ENCODE results near the gene MID1.

MID1 gene

DNA sequence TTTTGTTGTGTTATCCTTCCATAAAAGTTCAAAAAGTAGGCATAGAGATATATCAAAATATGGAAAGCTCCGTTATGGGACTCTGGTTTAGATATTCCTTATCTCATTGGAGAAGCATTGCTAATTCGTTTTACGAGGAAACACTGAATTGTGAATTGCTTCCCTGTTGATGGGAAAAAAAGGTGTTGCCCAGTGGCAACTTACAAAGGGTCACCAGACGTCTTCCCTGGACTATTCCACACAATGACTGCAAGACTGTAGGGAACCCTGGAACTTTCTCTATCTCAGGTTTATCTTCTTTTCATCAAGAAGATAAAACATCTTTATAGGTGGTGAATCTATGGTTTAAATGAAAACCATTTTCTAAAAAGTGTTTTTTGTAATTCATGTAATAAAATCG is 137.7 kb downstream of the MID1 start:
- no peak for DNase-seq

DNA sequence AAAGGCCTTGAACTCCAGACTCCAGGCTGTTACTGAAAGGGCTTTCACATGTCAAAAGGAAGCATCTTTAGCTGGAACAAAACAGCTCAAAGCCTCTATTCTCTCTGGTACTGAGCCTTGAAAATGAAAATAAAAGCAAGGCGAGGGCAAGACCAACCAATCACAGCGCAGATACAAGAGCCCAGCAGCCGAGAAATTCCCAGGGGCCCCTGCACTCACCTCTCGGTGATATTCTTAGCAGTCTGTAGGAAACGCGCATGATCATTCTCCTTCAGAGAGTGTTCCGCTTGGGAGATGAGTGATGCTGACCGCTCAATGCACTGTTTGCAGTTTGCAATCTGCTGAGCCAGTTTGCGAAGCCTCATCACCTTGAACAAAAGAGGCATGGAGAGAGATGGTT is 138.1 kb downstream of the MID1 start:
- DNase-seq = no peak

DNA sequence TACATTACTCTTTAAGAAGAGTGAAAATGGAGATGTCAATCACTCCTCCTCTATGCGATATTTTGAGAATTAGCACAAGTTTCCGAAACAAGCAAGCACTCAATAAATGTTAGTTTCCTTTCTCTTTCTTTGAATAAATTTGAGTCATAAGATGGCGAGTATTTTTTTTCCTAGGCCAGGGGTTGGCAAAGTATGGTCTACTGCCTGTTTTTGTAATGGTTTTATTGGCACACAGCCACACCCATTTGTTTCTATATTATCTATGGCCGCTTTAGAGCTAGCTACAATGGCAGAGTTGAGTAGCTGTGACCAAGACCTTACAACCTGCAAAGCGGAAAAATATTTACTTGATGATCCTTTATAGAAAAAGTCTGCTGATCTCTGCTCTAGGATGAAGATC is 139.5 kb downstream of the MID1 start:
- DNase-seq = no peak

DNA sequence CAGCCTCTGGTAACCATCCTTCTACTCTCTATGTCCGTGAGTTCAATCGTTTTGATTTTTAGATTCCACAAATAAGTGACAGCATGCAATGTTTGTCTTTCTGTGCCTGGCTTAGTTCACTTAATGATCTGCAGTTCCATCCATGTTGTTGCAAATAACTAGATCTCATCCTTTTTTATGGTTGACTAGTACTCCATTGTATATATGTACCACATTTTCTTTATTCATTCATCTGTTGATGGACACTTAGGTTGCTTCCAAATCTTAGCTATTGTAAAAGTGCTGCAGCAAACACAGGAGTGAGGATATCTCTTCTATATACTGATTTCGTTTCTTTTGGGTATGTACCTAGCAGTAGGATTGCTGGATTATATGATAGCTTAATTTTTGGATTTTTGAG is 140.9 kb downstream of the MID1 start:
- DNase-seq = no peak

DNA sequence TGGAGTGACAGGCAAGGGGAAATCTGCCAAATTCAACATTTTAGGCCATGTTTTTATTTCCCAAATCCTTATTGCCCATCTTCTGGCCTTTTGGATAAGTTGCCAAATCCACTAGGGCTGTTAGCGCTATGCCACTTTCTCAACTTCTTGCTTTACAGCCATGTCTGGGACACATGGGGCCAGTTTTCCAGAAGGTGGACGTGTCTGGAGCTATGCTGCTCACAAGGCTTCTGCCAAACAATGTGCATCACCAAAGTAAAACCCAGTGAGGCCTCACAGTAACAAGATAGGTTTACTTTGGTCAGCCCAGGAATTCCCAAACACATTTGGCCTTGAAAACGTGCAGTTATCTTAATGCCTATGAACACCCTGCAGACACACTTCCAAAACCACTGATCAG is 142.9 kb downstream of the MID1 start:
- no peak for DNase-seq

DNA sequence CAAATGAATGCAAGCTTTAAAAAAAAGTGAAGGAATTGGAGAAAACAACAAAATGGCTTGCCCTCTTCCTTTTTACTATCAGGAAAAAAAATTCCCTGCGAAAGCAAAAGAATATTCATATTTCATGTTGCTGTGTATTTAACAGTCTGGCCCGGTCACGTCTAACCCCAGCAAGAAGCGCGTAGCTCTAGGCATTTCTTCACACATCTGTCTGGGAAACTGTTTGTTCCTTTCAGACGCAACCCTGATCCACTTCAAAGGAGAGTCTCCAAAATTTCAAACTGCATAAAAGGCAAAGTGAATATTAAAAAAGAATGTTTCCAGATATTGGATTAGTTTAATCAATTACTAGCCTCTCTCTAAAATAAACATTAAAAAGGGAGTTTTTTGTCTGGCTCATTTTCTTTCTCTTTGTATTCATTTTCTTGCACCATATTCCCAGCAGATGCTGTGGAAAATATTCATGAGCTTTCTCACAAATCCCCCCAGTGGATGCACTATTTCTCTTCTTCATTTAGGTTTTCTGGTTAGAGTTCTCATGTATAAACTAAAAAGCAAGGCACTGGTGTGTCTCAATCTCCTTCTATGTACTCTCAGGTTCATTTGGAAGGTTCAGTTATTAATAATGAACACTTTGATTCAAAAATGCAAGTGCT is 145.3 kb downstream of the MID1 start:
- DNase-seq = no peak

DNA sequence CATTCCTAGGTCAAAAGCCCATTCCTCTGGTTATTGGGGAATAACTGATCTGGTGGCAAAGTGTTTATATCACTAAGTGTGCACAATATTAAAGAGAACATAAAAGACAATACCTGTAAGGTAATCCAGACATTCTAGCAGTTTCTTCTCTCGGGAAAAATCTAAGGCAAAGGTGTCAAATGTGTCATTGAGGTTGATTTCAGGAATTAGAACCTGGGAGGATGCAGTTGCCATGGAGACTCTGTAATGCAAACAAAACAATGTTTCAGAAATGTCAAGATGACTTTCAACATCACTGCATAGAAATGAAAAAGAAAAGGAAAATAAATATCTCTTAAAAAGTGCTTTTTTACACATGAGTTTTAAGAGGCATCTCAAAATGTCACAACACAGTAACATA is 145.9 kb downstream of the MID1 start:
- no peak for DNase-seq

DNA sequence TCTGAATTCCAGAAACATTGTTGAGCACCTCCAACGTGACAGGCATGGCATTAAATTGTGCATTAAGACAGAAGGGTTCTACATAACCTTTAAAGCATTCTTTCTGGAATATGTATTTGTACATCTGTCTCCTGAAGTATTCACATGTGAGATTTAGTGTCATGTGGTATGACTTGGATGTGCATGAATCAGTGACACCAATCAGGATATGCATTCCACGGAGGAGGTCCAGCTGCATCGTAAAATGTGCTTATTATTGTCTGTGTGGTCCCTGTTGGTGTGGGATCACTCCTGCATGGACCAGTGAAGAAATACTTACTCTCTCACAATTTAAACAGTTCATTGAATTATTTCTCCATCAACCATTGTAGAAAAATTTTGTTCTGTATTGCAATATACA is 149.0 kb downstream of the MID1 start:
- DNase-seq = no peak

DNA sequence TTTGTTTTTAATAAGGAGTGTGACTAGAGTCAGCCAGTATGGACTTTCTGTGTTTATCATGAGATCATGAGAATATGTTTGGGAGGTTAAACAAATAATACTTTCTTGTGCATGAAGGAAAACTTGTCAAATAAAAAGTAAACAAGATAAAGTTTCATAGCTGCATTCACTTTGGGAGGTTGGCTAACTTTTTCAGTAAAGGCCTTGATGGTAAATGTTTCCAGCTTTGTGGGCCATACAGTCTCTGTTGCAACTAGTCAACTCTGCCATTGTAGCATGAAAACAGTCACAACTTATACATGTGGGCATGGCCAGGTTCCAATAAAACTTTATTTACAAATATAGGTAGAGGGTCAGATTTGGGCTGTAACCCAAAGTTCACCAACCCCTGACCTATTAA is 150.4 kb downstream of the MID1 start:
- DNase-seq = no peak

DNA sequence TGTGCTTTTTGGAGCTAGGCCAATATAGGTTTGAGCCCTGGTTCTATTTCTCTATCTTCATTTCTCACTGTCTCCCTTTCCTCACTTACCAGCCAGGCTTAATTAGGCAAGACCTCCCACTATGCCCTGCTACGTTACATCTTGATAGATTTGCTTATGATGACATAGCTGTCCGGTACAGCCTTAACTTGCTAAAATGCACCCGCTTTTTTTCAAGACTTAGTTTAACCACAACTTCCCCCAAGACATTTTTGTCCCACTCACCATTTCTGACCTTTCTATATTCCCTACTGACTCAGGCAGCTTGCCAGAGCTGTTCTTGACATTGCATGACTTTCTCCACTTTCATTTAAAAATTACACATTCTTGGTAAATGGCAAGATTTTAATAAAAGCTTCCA is 152.6 kb downstream of the MID1 start:
- DNase-seq = no peak

DNA sequence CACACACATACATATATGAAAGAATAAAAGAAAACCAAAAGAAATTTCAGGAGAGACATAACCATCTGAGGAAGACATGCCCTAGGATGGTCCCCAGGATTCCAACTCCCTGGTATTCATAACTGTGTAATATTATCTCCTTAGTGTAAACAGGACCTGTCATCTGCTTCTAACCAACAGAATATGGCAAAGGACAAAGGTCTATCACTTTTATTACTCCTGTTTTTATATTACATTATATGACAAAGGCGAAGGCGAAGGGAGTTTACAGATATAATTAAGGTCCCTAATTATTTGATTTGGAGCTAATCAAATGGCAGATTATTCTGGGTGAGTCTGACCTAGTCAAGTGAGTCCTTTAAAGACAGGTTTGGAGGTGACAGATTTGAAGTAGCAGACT is 155.1 kb downstream of the MID1 start:
- DNase-seq = no peak

DNA sequence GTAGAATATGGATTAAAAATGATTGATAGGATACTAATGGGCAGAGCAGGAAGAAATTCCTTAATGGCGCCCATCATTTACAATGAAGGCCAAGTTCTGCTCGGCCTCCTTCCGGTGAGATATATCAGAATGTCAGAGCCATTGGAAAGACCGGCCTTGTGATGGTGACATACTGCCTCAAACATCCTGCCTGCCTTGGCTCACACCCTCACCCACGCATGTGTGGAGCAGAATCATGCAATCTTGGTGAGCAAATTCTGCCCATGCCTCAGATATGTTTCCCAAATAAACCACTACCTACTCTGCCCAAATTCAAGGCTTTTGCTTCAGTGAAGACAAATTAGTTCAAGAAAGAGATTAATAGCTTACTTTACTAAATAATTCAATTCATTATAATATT is 163.3 kb downstream of the MID1 start:
- no peak for DNase-seq

DNA sequence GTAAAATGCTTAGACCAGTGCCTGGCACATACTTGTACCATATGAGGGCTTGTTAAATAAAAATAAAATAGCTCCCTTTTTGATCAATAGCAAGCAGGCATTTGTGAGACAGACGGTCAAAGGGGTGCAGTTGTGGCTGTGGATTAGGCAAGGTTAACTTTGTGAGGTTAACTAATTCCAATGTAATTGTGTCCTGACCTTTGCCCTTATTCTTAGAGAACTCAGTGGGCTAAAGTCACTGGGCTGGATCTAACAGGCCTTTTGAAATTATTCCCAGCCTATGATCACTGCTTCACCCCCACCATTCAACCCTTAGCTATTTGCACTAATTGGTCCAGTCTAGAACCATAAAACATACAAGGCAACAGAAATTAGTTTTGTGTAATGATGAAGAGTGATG is 166.4 kb downstream of the MID1 start:
- no peak for DNase-seq

DNA sequence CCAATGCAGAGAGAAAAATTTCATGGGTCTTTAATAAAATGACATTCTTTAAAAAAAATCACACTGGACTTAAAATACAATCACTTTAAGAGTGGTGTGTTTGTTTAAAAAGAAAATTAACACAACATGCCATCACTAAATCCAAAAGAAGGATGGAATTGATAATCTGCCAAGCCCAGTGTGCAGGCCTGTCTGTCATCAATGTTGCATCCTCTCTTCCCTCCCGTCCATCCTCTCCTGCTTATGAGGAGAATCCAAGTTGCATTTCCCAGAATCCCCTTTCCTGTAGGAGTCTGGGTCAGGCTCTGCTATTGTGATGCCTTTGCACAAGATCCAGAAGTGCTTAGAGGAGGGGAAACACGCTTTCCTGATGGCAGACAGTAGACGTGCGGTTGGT is 169.4 kb downstream of the MID1 start:
- no peak for DNase-seq

DNA sequence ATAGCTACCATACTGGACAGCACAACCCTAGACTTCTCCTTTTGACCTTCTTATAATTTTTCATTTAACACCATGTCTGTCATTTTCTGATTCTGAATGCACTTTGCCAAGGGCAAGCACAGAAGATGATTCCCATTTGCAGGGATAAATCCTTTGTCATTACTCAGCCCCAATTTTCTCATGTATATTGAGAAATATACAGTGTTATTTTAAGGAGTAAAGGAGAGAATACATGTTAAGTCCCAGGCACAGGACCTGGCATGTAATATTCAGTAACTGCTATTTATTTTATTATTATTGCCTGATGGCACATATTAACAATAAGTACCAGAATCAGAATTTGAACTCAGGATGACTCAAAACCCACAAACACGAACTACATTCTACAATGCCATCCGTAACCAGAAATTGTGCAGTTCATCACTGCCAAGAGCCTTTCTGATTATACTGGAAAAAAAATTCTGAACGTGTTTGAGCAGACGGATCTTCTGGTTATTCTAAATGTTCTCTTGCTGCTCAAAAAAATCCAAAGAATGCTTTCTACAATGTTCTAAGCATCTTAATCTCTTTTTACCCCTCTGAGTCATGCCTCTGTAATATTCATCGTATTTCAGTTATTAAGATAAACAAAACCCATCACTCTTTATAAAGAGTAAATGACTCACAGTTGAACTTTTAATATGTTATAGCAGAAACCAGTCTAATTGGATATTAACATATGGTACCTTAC is 170.0 kb downstream of the MID1 start:
- no peak for DNase-seq

DNA sequence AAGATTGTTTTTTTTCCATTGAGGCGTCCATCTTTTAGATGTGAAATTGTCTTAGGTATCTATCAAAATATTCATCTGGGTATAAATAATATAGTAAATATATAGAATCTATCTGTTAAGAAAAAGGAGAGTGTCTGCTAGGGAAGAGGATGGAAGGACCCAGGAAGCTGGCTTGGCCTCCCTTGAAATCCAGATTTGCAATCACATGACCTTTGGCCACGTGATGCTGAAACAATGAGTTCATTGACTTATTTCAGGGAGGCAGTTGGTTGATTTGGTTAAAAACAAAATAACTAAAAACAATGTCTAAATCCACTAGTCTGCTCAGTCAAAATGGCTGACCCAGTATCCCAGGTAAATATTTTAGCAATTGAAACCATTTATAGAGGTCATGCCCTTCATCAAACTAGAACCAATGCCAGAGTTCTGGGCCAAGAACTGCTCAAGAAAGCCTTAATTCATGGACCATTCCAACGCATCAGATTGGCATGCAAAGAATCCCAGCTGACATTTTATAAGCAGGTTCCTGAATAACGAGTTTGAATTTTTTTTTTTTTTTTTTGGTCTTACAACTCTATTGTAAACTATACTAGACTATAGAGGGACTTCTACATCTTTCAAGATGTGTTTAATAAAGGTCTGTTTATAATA is 172.7 kb downstream of the MID1 start:
- no peak for DNase-seq

DNA sequence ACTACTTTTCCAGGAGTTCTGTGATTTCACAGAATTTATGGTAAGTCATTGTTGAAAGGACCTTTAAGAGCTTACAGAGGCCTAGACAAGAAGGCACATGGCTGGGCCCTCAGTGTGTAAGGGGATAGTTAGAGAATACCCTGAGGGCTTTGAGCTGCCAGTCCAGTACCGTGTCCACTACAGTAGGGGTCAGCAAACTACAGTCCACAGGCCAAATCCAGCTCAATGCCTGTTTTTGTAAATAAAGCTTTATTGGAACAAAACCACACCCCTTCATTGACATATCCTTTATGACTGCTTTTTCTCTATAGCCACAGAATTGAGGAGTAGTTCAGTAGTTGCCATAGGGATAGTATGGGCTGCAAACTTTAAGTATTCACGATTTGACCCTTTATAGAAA is 176.2 kb downstream of the MID1 start:
- DNase-seq = no peak

DNA sequence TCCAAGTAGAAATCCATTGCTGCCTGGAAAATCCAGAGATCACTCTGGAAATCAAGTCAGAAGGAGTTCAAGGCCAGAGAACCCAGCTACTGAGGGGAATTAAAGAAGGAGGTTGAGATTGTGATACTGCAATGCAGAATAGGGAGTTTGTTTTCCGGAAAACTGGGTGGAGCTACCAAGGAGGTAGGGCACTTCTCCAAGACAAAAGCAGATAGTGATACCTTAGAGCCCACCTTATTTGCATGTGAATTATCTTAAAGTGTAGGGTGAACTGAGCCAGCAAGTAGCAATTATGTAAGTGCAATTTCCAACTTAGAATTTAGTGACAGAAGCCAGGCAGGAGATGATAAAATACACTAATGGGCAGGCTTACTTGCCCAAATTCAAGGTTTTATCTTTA is 178.9 kb downstream of the MID1 start:
- no peak for DNase-seq

DNA sequence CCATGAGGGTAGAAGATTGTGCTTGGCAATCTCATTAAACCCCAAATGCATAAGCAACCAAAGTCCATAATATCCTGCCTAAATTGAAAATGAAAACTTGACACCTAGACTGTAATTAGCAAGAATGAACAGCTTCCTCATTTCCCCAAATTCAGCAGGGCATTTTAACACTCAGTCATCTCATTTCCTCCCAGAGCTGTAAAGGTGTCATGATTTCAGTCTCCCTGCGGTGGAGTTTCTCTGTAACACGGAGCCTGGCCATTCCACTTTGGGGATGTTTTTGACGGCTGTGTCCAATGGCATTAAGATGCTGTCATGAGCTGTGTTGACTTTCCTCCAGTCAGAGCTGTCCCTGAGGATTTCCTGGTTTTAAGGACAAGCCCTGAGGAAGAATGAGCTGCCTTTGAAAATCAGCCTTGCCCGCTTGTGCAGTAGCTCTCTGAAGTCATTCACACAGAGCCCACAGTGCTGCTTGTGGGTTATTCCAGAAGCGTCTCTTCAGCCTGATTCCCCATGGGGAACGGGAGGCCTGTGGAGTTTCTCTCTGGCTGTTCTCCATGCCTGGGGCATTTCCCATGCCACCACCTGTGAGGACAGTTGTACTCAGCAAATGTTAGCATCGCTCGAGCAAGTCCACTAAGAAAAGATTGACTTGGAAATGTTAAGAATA is 187.0 kb downstream of the MID1 start:
- DNase-seq = no peak

DNA sequence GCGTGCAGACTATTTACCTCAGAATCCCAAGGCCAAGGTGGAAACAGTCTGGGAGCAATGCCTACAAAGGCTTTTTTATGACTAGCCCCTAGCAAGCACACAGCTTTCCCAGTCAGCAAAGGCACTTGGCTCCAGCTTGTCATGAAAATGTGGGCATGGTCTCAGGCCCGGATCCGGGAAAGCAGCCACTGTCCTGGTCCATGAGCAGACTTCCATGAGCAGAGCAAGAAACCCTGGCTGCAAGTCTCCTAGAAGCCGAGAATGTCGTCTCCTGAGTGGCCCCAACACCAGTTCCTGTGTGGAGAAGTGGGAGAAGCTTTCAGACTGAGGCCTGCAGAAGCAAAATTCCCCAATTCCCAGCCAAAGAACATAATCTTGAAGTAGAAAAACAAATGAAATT is 190.5 kb downstream of the MID1 start:
- DNase-seq = no peak

DNA sequence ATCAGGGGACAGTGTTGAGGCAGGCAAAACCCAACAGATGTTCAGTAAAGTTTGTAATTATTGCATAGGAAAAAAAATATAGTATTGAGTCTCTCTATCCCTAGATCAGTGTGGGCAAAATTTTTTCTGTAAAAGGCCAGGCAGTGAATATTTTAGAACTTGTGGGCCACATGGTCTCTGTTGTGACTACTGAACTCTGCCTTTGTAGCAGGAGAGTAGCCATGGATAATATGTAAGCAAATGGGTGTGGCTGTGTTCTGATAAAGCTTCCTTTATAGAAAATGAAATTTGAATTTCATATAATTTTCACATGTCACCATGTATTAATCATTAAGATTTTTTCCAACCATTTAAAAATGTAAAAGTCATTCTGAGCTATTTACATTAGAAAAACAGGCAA is 193.1 kb downstream of the MID1 start:
- DNase-seq = no peak

DNA sequence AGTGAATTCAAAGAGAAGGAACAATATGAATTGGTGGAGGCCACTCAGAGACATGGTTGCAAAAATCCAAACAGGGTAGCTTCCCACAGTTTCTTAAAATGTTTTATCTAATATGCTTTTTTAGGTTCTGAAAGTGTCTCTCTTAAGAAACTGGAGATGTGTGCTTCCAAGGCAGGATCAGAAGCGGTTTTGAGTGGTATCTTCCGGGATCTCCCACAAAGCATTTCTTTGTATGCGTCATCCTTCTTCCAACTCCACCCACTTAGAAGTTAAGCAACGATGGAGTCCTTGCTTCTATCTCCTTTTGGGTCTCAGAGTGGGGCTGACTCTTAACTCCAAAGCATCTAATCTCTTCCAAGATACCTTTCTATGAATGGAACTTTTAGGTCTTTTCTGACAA is 196.7 kb downstream of the MID1 start:
- DNase-seq = no peak

DNA sequence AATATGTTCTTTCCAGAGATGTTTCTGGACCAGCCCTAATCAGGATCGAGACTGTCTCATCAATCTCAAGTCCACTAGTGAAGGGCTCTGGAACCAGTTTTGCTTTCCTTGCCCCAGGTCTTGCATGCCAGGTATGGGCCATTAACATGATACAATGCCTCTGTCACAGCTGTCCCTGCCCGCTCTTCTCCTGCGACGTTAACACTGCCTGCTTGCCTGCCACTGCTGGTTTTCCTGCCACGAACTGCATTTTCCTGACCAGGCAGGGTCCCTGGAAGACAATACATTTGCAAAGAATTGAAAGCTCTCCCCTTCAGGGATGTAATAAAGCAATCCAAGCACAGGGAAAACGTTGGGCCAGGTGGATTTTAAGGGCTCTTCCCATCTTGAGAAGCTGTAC is 200.3 kb downstream of the MID1 start:
- DNase-seq = no peak

DNA sequence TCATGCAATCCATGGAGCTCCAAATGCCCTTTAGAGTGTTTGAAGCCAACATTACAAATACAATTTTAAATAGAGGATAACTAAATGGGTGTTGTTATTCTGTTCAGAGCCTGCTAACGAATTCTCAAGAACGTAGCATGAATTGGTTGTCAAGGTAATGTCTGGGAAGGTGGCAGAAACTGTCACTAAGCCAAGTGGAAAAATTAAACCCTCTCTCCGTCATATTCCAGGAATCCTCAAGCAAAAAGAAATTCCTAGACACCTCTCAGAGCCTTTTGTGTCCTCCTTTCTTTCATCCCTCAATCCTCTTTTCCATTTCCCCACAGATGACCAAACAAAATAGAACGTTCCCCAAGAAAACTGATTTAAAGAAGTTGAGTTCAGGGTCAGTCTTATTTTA is 204.0 kb downstream of the MID1 start:
- no peak for DNase-seq
